HG03039 (cell line): Measurements from ENCODE around the gene JAML.

Experiments used
- ATAC-seq: cut with Tn5 transposase; IDR thresholded peaks from one replicate; pipeline ENCODE4 v1.9.1; 2021; ENCODE audit warnings: mild to moderate bottlenecking, moderate library complexity; ENCODE audit not compliant: unreplicated experiment

The JAML gene

DNA sequence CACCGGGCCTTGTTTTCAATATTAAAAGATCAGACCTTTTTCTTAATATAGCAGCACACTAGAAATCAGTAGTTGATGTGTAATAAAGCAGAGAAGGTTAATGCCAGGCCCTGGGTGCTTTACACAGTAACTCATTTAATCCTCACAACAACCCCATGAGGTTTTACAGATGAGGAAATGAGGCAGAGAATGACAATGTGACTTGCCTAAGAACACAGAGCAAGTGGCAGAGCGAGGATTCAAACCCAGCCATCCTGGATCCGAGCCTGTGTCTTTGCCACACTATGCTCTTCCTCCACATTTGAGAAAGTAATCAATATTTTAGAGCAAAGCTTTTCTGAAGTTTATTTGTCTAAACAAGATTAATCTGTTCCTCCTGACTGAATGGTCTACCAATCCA is 7.2 kb downstream of the JAML start:
- ATAC-seq = no peak

DNA sequence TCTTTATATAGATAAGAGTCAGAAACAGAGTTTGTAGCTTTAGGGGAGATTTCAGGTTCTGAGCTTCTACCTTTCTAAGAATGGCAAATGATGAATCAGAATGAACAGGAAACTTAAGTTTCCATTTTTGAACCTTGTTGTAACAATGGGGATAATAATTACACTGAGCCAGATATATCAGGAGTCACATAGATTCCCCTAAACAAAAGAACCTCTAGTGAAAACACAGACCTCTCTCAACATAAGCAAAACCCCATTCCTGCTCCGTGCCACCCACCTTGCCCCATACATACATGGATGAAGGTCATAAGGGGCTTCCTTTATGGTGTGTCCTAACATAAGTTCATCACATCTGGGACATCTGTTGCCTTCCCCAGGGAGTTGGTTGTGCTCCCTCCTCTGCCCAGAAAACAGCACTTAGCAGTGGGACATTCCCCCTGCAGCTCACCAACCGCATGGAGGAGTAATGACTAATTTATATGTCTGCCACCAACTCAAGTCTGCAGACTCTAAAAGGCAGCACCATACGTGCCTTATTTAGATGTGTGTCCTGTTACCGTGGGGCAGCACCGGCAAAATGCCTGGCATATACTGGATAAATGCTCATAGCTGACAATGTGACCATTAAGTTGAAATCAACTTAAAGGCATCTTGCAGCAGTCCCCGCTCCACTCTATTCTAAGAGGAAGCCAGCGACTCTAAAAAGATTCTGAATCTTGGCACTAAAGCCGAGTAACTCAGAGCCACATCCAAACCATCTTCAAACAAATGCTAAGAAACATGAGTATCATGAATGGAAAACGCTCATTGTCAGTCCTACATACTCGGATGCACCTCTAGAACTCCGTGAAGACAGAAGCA is 8.0 kb downstream of the JAML start:
- ATAC-seq = peak; percentile 44

DNA sequence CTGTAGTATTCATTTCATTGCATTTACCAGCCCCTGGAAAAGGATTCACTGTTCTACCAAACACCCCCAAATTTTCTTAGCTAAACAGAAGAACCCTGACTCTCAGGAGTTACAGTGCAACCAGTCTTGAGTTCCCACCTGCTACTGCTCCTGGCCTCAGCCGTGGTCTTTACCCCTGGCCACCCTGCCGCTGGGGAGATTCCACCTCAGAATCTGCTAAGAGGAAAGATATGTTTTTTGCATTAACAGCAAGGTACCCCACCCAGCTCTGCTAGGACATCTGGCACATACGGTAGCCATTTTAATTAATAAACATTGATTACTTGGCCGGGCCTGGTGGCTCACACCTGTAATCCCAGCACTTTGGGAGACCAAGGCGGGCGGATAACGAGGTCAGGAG is 9.0 kb downstream of the JAML start:
- ATAC-seq = no peak

DNA sequence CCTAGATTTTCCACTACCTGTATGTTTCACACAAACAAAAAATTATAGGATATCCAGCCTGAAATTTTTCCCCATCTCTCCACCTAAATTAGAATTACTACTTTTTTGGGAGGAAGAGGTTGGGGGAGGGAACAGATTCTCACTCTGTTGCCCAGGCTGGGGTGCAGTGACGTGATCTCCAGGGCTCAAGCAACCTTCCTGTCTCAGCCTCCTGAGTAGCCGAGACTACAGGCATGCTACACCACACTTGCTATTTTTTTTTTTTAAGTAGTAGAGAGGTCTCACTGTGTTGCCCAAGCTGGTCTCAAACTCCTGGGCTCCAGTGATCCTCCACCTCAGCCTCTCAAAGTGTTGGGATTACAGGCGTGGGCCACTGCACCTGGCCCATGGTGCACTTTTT is 9.5 kb downstream of the JAML start:
- ATAC-seq = no peak

DNA sequence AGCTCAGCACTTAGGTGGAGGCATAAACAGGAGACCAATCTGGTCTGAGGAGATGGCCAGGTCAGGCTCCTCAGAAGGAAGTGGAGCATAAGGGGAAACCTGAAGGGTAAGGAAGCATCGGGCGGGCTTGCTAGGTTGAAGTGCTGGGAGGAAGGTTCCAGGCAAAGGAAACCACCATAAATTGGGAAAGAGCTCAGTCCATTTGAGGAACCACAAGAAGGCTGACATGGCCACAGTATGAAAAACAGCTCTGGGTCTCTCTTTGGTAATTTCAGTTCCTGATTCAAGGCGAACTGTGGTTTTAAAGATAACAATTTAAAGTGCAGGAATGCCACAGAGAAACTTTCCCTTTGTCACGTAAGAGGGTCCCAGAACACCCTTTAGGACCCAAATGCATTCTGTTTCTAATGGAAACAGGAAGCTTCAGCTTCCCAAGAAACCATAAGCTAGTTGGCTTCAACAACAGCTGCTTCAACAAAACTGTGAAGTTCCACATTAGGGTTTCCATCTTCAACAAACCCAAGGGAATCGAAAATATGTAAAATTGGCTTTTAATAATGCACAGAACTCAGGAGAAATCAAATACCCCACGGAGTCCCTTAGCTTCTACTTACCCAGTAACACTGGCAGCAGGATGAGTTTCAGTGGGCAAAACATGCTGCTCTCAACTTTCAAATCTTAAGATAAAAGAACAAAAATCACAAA is 10.4 kb downstream of the JAML start:
- ATAC-seq = no peak

DNA sequence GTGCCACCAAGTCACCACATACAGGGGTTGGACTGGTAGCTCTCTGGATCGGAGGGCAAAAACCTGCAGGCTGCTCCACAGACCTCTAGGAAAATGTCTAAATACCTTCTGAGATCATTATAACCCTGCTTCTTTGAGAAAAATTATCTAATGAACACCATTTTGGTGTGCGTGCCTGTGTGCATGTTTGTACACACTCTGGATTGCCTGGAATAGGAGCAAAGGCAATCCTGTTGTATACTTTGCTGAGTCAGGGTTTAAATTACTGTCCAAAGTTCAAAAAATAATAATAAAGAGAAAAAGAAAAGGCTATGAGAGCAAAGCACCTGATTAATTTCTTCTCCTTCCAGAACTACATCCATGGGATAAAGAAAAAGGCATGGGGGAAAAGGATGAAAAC is 11.0 kb downstream of the JAML start:
- ATAC-seq = no peak

DNA sequence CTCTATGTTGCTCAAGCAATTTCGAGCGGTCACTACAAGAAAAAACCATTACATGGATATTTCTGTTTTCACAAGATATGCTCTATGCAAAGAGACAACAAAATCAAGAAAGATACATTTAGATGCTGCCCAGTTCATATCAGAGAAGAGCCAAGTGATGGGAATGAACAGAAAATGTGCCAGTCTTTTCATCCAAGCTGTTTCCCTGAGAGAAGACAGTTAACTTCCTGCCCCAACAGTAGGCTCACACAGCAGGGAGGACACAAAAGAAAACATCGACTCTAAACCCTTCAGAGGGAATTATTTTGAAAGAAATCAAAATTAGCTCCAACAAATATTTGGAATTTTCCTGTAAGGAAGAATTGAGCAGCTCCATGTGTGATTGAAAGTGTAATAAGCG is 11.6 kb downstream of the JAML start:
- ATAC-seq = no peak

DNA sequence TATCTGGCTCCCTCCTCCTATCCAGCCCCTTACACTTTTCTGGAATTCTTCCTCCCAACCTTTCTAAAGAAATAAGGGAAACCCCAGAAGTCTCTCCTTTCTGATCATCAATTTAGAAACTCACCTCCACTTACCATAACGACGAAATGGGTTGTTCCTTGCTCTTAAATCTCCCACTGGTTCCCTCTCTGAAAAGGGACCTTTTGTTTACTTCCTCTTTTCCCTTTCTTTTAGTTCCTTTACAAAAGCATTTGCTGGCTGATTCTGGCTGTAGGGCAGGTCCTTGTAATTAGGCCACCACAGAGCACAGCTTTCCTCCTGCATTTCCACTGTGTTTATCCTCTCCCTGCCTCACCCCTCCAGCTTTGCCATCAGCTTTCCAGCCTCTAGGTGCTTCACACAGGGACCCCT is 12.0 kb downstream of the JAML start:
- no peak for ATAC-seq

DNA sequence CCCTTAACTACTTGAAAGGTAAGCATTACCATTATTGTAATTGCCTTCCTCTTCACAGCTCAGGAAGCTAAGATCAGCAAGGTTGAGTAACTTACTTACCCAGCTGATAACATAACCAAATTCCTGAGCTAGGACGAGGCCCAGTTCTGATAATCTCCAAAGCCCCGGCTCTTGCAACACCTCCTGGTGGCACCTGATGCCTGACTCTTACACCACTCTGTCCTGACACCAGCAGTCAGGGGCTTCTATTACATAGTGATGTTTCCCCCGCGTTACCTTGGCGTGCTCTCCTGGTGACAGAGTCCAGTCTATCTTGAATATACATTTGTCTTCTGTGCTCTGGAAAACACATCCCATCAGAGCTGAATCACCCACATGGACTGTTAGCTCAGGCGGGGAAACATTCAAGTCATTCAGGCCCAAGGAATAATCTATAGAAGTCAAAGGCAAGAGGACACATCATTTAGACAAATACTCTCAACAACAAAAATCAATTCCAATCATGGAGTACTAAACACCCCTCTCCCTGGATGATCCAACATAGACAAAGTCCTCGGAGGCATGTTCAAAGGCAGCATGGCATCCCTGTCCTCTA is 12.6 kb downstream of the JAML start:
- ATAC-seq = no peak

DNA sequence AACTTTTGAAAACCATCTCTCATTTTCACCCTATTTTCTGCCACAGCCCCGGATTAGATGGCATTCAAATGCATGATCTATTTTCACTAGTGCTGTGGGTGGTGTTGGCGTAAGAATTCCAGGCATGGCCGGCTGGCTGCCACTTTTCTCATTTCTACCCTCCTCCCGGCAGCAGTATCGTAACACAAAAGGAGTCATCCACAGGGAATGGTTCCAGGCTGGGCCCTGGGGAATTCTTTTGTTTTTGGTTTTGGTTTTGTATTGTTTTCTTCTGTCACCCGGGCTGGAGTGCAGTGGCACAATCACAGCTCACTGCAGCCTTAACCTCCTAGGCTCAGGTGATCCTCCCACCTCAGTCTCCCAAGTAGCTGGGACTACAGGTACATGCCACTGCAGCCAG is 13.8 kb downstream of the JAML start:
- no peak for ATAC-seq

DNA sequence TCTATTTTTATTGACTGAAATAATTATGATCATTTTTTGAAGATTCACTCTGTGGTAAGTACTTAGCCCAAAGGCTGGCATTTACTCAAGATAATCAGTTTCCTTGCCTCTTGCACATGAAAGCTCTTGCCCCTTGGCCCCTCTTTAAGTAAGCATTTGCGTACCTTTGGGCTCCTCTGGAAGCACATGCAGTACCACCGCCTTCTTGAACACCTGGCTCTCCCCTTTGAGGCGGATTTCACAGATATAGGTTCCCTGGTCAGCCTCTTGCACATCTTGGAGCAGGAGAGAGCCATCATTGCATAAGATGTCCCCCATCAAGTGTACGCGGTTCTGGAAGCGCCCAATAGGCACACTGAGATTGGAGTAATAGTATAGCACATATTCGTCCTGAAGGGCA is 14.5 kb downstream of the JAML start:
- no peak for ATAC-seq

DNA sequence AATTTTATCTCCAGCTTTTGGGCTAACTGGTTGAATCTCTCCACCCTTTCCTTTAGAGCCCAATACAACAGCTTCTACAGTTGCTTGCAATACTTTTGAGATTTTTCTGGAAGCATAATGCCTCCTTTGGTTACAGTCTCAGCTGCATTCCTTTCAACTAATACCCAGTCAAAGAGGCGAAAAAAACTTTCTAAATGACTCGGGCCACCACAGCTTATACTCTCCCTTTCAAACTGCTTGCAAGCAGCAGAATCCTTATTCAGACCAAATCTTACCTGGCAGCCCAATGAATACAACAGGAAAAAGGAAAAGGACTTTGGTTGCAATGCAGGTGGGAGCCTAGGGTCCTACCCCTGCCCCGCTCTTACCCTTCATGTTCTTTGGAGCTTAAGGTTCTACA is 15.8 kb downstream of the JAML start:
- no peak for ATAC-seq

DNA sequence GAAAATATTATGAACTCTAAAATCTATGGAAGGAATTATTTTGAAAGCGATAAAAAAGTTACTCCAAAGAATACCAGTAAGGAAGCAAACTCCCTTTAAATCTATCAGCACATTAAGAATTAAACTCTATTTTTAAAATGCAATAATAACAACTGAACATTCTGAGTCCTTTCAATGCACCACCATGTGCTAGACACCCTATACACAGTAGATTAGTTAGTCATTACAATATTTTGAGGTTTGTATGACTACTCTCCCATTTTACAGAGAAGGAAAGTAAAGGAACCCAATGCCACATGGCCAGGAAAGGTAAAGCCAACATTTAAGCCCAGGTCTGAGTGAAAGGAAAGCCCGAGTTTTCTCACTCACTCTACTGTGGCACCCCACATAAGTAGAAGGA is 17.7 kb downstream of the JAML start:
- ATAC-seq = no peak

DNA sequence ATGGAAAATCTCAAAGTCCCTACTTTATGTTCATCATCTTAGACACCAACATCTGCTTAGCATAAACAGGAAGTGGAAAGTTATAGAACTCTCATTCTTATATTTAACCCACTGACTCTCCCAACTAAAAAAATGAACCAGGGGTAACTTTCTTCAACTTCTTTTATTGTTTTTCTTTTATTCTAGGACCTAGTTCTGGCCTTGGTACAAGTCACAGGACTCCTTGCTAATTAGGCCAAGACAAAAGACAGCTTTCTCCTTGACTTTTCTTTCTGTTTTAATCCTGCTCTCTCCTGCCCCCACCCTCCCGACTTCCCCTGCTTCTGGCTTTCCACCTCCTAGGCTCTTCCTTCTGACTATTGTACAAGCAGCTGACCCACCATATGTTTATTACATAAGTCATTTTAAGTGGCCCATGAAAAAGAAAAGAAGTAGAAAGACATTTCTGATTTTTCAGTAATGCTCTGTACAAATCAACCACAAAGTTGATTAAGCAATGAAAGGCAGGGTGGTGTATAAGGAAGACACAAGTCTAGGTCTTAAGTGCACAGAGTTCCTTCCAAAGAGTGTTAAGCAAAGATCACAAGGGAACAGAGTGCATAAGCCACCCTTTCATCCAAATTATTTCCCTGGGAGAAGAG is 18.3 kb downstream of the JAML start:
- no peak for ATAC-seq

DNA sequence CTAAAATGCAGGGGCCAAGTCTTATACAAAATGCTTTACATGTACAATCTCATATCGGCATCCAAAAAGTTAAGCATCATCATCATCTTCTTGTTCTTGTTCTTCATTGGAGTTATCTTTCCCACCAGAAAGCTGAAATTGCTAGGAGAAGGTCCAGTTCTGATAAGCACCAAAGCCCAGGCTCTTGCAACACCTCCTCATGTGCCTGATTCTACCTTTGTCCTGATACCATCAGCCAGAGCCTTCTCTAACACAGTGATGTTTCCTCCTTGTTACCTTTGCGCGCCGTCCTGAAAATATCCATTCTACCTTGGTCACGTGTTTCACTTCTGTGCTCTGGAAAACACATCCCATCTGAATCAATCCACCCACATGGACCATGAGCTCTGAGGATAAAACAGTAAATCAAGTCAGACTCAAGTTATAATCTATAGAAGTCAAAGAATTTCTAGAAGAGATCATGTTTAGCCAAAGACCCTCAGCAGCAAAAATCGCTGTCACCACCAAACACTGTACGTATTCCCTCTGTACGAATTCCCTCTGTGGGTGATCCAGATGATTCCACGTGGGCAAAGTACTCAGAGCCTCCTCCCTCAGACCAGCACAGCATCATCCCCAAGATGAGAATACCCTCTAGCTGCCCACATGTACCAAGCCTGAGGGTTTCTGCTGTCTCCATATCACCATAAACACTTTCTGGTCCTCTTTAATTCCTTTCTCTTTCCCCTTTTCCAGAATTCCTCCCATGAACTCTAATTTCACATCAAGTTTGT is 19.0 kb downstream of the JAML start:
- ATAC-seq = no peak

DNA sequence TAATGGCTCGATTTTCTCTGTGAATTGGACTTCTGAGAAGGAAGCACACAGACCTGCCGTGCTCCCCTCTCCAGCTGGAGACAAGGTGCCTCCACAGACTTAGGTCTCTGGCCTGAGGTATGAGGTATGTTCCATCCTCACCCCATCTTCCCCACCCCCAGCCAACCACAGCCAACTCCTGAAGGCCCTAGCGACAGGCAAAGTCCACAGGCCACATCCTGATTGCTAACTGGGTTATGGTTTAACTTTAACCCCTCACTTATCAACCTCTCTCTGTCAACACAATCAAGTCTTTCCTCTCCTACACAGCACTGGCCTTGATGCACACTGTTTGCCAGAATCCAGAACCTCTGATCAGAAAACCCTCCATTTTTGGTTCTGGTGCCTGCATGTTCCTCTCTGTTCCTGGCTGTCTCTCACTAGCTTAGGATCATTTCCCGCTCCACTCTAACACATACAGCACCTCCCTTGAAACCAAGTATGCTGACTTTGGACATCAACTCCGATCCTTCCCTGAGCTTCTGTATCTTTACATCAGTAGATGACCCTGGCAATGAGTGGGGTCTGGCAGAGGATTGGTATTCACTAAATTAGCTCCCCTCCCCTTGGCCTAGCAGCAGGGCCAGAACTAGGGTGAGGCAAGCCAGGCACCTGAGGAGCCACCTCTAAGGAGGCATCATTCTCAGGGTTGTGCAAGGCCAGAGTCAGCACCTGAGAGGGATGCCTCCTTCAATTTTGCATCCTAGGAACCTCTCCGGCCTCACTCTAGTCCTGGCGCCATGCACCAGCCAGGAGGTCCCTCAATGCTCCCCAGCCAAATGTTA is 22.0 kb downstream of the JAML start:
- no peak for ATAC-seq

DNA sequence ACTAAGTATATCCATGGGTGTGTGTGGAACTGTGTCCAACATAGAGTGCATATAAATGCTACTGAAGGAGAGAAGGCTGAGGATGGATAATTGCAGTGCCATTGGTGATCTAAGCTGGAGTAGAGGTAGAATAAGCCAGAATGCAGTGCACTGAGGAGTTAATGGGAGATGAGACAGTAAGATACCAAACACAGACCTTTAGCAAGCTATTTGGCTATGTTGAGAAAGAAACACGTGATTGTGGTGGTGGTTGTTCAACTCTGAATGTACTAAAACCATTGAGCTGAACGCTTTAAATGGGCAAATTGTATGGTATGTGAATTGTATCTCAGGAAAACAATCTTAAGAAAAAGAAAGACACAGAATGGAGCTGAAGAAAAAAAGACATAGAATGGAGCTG is 22.8 kb downstream of the JAML start:
- no peak for ATAC-seq

DNA sequence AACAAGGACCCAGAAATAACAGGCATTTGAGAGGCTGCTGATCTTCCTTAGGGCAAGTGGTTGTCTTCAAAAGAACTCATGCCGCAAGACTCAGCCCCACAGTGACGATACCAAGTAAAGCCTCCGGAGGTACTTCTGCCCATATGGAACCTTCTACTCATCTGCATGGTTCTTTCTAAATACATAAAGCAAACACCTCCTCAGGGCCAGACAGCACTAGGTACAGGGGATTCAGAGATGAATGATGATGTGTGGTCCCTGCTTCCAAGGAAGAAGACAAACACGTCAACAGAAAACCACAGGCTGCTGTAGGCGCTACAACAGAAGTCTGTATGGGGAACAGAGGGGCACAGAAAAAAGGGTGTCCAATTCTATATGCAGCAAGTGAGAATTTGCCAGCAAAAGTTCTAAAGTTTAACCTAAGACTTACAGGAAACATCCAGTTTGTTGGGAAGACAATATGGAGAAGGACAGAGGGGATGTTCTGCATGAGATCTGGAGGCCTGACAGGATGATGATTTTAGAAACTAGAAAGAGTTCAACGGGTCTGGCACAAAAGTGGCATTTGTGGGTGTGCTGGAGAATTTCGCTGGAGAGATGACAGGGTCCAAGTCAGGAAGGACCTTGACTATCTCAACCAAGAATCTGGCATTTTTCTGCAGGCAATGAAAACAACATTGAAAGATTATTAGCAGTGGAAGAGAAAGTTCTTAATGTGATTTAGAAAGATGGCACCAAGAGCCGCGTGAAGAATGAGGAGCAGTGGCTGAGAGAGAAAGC is 23.7 kb downstream of the JAML start:
- no peak for ATAC-seq

DNA sequence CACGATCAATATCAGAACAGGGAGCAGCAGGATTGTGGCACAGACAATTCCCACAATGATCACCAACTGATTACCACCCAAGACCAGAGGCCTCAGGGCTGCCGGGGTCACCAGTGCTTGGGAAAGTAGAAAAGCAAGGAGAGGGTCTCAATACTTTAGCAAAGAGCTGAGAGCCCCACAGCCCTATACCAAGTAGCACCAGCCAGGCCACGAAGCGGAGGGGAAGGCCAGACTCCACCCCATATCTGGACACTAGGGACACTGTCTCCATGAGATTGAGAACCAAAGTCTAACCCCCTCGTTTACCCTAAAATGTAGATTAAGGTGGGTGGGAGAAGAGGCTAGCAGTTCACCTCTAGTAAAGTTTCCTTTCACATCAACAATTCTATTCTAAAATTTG is 24.3 kb downstream of the JAML start:
- no peak for ATAC-seq
